Endothelial cell of umbilical vein (primary cell): ENCODE data around the gene MYO1C. TPM values are rescaled to one million over a fixed set of nuclear protein-coding genes. Genes with fewer than 3 reads are reported as not detected.
A peak's percentile ranks its signal among the peaks of the same experiment; 100 is the strongest.

ENCODE experiments used
- BruUV-seq: library from RNA; stranded (reverse); fragments of 400-500 nt; replicated peaks from 2 replicates; lab custom pipeline; 2021; lab: Mats Ljungman, UMichigan
- CTCF ChIA-PET: fragments of 300-600, 350-600 bp; sonication (Branson Sonifier 250); formaldehyde crosslinking; loops from one replicate; lab custom pipeline; 2021; ENCODE audit warnings: antibody characterized with exemption, inconsistent platforms; lab: Charles Lee
- POLR2A ChIA-PET: fragments of 300-600, 350-600 bp; sonication (Branson Sonifier 250); formaldehyde crosslinking; loops from one replicate; lab custom pipeline; 2021; ENCODE audit warnings: antibody characterized with exemption, inconsistent platforms; lab: Charles Lee
- DNase-seq: peaks from one replicate; pipeline ENCODE4 v3.0.0-alpha.2; 2011; ENCODE audit warnings: low read depth, low spot score
- FAIRE-seq: peaks from 2 replicates; lab custom pipeline; 2011; peaks lifted over from hg19 to GRCh38; lab: Jason Lieb, UNC
- H2AFZ ChIP-seq: 2 replicates; pipeline ENCODE4 v1.6.0; 2012; ENCODE audit warnings: low read depth, low read length, control low read depth, inconsistent platforms
- H3K27ac ChIP-seq: 2 replicates; pipeline ENCODE4 v1.5.1; 2011; ENCODE audit warnings: low read depth, mild to moderate bottlenecking, control low read depth, low read length, moderate library complexity; ENCODE audit not compliant: insufficient read depth
- H3K27me3 ChIP-seq, 2 experiments: 2 replicates each; pipeline versions ENCODE4 v1.6.0 to v1.6.1; 2011; ENCODE audit warnings: low read length in 2 of 2, mixed read lengths in 1 of 2; ENCODE audit not compliant: control insufficient read depth in 2 of 2, insufficient read depth in 2 of 2
- H3K36me3 ChIP-seq, 2 experiments: 2 replicates in 1 of 2; 3 replicates in 1 of 2; pipeline ENCODE4 v1.5.1; 2011; ENCODE audit warnings: low read length in 2 of 2, mild to moderate bottlenecking in 1 of 2, moderate library complexity in 1 of 2; ENCODE audit not compliant: control insufficient read depth in 2 of 2, insufficient read depth in 2 of 2; ENCODE audit errors: extremely low read depth in 1 of 2
- H3K4me1 ChIP-seq: 3 replicates; pipeline ENCODE4 v1.5.1; 2011; ENCODE audit warnings: mild to moderate bottlenecking, low read length; ENCODE audit not compliant: control insufficient read depth, insufficient read depth; ENCODE audit errors: extremely low read depth
- H3K4me2 ChIP-seq: 2 replicates; pipeline ENCODE4 v1.6.1; 2011; ENCODE audit warnings: low read length, control low read depth, mixed read lengths; ENCODE audit not compliant: insufficient read depth
- H3K4me3 ChIP-seq, 3 experiments: fragments of 200-600 bp in 1 of 3; sonication (generic), shearing (Covaris generic) in 1 of 3; replicated peaks in 1 of 3; 2 replicates each; pipeline ENCODE4 v1.5.1; 2011 to 2016; ENCODE audit warnings: control low read depth in 3 of 3, low read length in 3 of 3, mild to moderate bottlenecking in 2 of 3, inconsistent platforms in 1 of 3, low read depth in 1 of 3, moderate library complexity in 1 of 3; ENCODE audit not compliant: insufficient read depth in 1 of 3
- H3K79me2 ChIP-seq: 2 replicates; pipeline ENCODE4 v1.6.0; 2012; ENCODE audit warnings: low read length, inconsistent platforms; ENCODE audit not compliant: control insufficient read depth, insufficient read depth
- H3K9ac ChIP-seq: replicated peaks from 2 replicates; pipeline ENCODE3; 2011; ENCODE audit warnings: low read length, control low read depth; ENCODE audit not compliant: insufficient read depth; ENCODE audit errors: extremely low read depth
- H3K9me1 ChIP-seq: replicated peaks from 3 replicates; pipeline ENCODE4 v1.6.0; 2011; ENCODE audit warnings: mild to moderate bottlenecking, low read length; ENCODE audit not compliant: control insufficient read depth, insufficient read depth; ENCODE audit errors: extremely low read depth
- H3K9me3 ChIP-seq: replicated peaks from 2 replicates; pipeline ENCODE4 v1.5.1; 2012; ENCODE audit warnings: low read length, inconsistent platforms; ENCODE audit not compliant: control insufficient read depth, insufficient read depth
- H4K20me1 ChIP-seq: replicated peaks from 2 replicates; pipeline ENCODE3; 2011; ENCODE audit warnings: mild to moderate bottlenecking, low read length; ENCODE audit not compliant: control insufficient read depth, insufficient read depth; ENCODE audit errors: extremely low read depth
- EZH2 ChIP-seq: IDR thresholded peaks from 2 replicates; pipeline ENCODE4 v1.6.1; 2012; ENCODE audit warnings: borderline replicate concordance, low read depth, mild to moderate bottlenecking, moderate library complexity, low read length, inconsistent platforms; ENCODE audit not compliant: severe bottlenecking
- FOS ChIP-seq: IDR thresholded peaks from 2 replicates; pipeline ENCODE4 v1.6.1; 2011; ENCODE audit warnings: mild to moderate bottlenecking, low read length, moderate library complexity, borderline replicate concordance; ENCODE audit not compliant: insufficient read depth
- JUN ChIP-seq: IDR thresholded peaks from 2 replicates; pipeline ENCODE4 v1.6.1; 2011; ENCODE audit warnings: borderline replicate concordance, low read depth; ENCODE audit not compliant: insufficient read length, insufficient read depth
- POLR2A ChIP-seq: IDR thresholded peaks from 2 replicates; pipeline ENCODE4 v1.6.1; 2012; ENCODE audit warnings: low read depth, mild to moderate bottlenecking, control low read depth, low read length
- POLR2AphosphoS5 ChIP-seq: IDR thresholded peaks from 2 replicates; pipeline ENCODE4 v1.6.1; 2012; ENCODE audit warnings: low read depth, mild to moderate bottlenecking, control low read depth, low read length, moderate library complexity; ENCODE audit not compliant: insufficient read depth
- dilution Hi-C: fragments of 300-500 bp; cut with MboI; formaldehyde crosslinking; loops from one replicate; pipeline ENCODE4 v1.15.0; 2019; ENCODE audit warnings: low sequenced_read_pairs; ENCODE audit not compliant: extremely low pct_ligation_motif_present
- intact Hi-C: fragments of 100-400 bp; cut with micrococcal nuclease; formaldehyde crosslinking; loops from one replicate; pipeline ENCODE4 v1.10.0; 2022
- polyA plus RNA-seq, 4 experiments: library from polyadenylated mRNA; depleted of rRNA in 3 of 4; stranded (reverse) in 3 of 4; unstranded in 1 of 4; fragments of >200 nt; gene quantifications; 2 replicates each; pipeline versions ENCODE4 v1.2.1 to v1.2.3, GENCODE V29; 2011 to 2012; ENCODE audit warnings: missing spikeins in 1 of 4
- total RNA-seq: library from RNA; stranded (reverse); gene quantifications from 2 replicates; pipeline ENCODE4 v1.2.3, GENCODE V29; 2021
- TF ChIP-seq, protein P1 (sequence below), 2 donors: IDR thresholded peaks; 1 replicate in 1 of 2; 2 replicates in 1 of 2; pipeline ENCODE4 v1.5.1; 2011; ENCODE audit warnings: low read length in 2 of 2, mild to moderate bottlenecking in 2 of 2, moderate library complexity in 2 of 2, control low read depth in 1 of 2, inconsistent platforms in 1 of 2, low read depth in 1 of 2; ENCODE audit not compliant: insufficient read depth in 1 of 2; ENCODE audit errors: extremely low read depth in 1 of 2

MYO1C gene
- total and polyA plus RNA-seq, 2 donors (not counting 3 experiments of a cell fraction or from before 2014, with no cell fraction given), result 141 to 206 TPM

GRCh38 chr17:1485423-1486376 is 6.8 kb downstream of the MYO1C start:
- intact Hi-C loops, result no loop called here
- CTCF ChIA-PET, result interaction anchor here (0.7 to 3.7 kb wide), 3 partner anchors 30 to 120 kb away, joined by 4 to 23 read pairs (median 5); no protein-coding TSS in a partner anchor
- H3K9ac ChIP-seq, result peak overlapping the region; percentile 71

GRCh38 chr17:1484676-1485422 is 7.6 kb downstream of the MYO1C start:
- CTCF ChIA-PET, result interaction anchor here (0.7 to 1.3 kb wide), 3 partner anchors 31 to 119 kb away, joined by 3 to 6 read pairs (median 4); no protein-coding TSS in a partner anchor
- TF ChIP-seq POLR2AphosphoS5 (no peak), JUN (no peak), FOS (no peak)
- TF ChIP-seq, protein P1, sequence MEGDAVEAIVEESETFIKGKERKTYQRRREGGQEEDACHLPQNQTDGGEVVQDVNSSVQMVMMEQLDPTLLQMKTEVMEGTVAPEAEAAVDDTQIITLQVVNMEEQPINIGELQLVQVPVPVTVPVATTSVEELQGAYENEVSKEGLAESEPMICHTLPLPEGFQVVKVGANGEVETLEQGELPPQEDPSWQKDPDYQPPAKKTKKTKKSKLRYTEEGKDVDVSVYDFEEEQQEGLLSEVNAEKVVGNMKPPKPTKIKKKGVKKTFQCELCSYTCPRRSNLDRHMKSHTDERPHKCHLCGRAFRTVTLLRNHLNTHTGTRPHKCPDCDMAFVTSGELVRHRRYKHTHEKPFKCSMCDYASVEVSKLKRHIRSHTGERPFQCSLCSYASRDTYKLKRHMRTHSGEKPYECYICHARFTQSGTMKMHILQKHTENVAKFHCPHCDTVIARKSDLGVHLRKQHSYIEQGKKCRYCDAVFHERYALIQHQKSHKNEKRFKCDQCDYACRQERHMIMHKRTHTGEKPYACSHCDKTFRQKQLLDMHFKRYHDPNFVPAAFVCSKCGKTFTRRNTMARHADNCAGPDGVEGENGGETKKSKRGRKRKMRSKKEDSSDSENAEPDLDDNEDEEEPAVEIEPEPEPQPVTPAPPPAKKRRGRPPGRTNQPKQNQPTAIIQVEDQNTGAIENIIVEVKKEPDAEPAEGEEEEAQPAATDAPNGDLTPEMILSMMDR (IDR thresholded peaks at IDR 0.05; ENCODE audit: extremely low read depth in 1 of 2, insufficient read depth in 1 of 2, low read depth in 1 of 2, low read length in 2 of 2), result peak in 1 of 2 donors; percentile 15

More at GRCh38 chr17:1485423-1486376, 6.8 kb downstream of the MYO1C start:
- Histone ChIP-seq H3K27ac (peak overlapping the region; percentile 75), H4K20me1 (no peaks in the 10 kb centered on the region), H3K36me3 (peaks cover 4 to 14% of the 10 kb centered on the region in 2 experiments), H3K79me2 (peaks cover 33% of the 10 kb centered on the region), H3K4me1 (peaks cover 22% of the 10 kb centered on the region), H3K9me3 (no peaks in the 10 kb centered on the region), H2AFZ (peak overlapping the region; percentile 26), H3K4me2 (peak overlapping the region; percentile 51), H3K4me3 (peak overlapping the region; percentile 40 to 64 (median 58)), H3K9me1 (no peaks in the 10 kb centered on the region), H3K27me3 (no peaks in the 10 kb centered on the region)
- POLR2A ChIA-PET, result no interaction called here
- BruUV-seq, result no TSS peak
- dilution Hi-C loops, result no loop called here
- peak; percentile 39 for DNase-seq
- TF ChIP-seq POLR2A (peak; percentile 36), EZH2 (no peak), POLR2AphosphoS5 (peak; percentile 63)
- peak; percentile 76 for FAIRE-seq

More at GRCh38 chr17:1484676-1485422, 7.6 kb downstream of the MYO1C start:
- intact Hi-C loops (no loop called here), dilution Hi-C loops (no loop called here)
- no peaks in the 10 kb centered on the region for H3K27me3 ChIP-seq
- peaks cover 19% of the 10 kb centered on the region for H3K4me1 ChIP-seq
- H3K79me2 ChIP-seq, result peaks cover 26% of the 10 kb centered on the region
- H3K4me2 ChIP-seq, result peak overlapping the region; percentile 51
- H3K9me3 ChIP-seq, result no peaks in the 10 kb centered on the region
- no peaks in the 10 kb centered on the region for H3K9me1 ChIP-seq
- peak; percentile 26 for DNase-seq
- peaks cover 8 to 19% of the 10 kb centered on the region in 2 experiments for H3K36me3 ChIP-seq
- no TSS peak for BruUV-seq
- peak overlapping the region; percentile 40 to 64 (median 58) for H3K4me3 ChIP-seq
- peak overlapping the region; percentile 71 for H3K9ac ChIP-seq
- H3K27ac ChIP-seq, result peak overlapping the region; percentile 56
- FAIRE-seq, result peak; percentile 87
- H4K20me1 ChIP-seq, result no peaks in the 10 kb centered on the region
- POLR2A ChIA-PET, result interaction anchor here (0.6 kb wide), 1 partner anchor 139 kb away, joined by 3 read pairs; no protein-coding TSS in a partner anchor
- no peak overlapping the region for H2AFZ ChIP-seq
